ENCODE data around the gene CRTC1.

Gene CRTC1

GRCh38 chr19:18792661-18793060, 109.2 kb downstream of the CRTC1 start:
- Histone ChIP-seq H3K9me3 (ENCODE audit: insufficient read depth, low read depth, low read length) (no peaks in the 10 kb centered on the region), H3K27ac (ENCODE audit: low read depth, low read length) (no peak overlapping the region), H3K4me3 (ENCODE audit: low read length) (no peak overlapping the region), H3K27me3 (ENCODE audit: insufficient read depth, low read length) (peaks cover 99% of the 10 kb centered on the region), H3K36me3 (ENCODE audit: insufficient read depth, low read length) (no peaks in the 10 kb centered on the region), H3K9ac (ENCODE audit: low read depth, low read length) (no peak overlapping the region), H3K4me1 (ENCODE audit: insufficient read depth, low read length) (no peaks in the 10 kb centered on the region)
- 73% methylated on average over 3 of the region's 3 CpGs for WGBS

- WGBS: 83% methylated on average over 13 of the region's 13 CpGs
- H3K36me3 ChIP-seq (ENCODE audit: insufficient read depth, low read length): no peaks in the 10 kb centered on the region
- no peak overlapping the region for H3K9ac ChIP-seq (ENCODE audit: low read depth, low read length)
- H3K27me3 ChIP-seq (ENCODE audit: insufficient read depth, low read length): peaks cover 98% of the 10 kb centered on the region
- no peaks in the 10 kb centered on the region for H3K9me3 ChIP-seq (ENCODE audit: insufficient read depth, low read depth, low read length)
- H3K4me1 ChIP-seq (ENCODE audit: insufficient read depth, low read length): no peaks in the 10 kb centered on the region
- H3K27ac ChIP-seq (ENCODE audit: low read depth, low read length): no peak overlapping the region
- H3K4me3 ChIP-seq (ENCODE audit: low read length): no peak overlapping the region
Measured at GRCh38 chr19:18793144-18794028, 109.9 kb downstream of the CRTC1 start.

GRCh38 chr19:18794029-18794313, 110.5 kb downstream of the CRTC1 start:
- Histone ChIP-seq H3K9ac (ENCODE audit: low read depth, low read length) (no peak overlapping the region), H3K4me3 (ENCODE audit: low read length) (no peak overlapping the region), H3K36me3 (ENCODE audit: insufficient read depth, low read length) (no peaks in the 10 kb centered on the region), H3K27ac (ENCODE audit: low read depth, low read length) (no peak overlapping the region), H3K4me1 (ENCODE audit: insufficient read depth, low read length) (no peaks in the 10 kb centered on the region), H3K27me3 (ENCODE audit: insufficient read depth, low read length) (peaks cover 96% of the 10 kb centered on the region), H3K9me3 (ENCODE audit: insufficient read depth, low read depth, low read length) (no peaks in the 10 kb centered on the region)
- WGBS: 74% methylated on average over 4 of the region's 5 CpGs

- peaks cover 95% of the 10 kb centered on the region for H3K27me3 ChIP-seq (ENCODE audit: insufficient read depth, low read length)
- no peaks in the 10 kb centered on the region for H3K36me3 ChIP-seq (ENCODE audit: insufficient read depth, low read length)
- H3K4me1 ChIP-seq (ENCODE audit: insufficient read depth, low read length): no peaks in the 10 kb centered on the region
- H3K4me3 ChIP-seq (ENCODE audit: low read length): no peak overlapping the region
- no peak overlapping the region for H3K9ac ChIP-seq (ENCODE audit: low read depth, low read length)
- no peaks in the 10 kb centered on the region for H3K9me3 ChIP-seq (ENCODE audit: insufficient read depth, low read depth, low read length)
- 94% methylated on average over 6 of the region's 6 CpGs for WGBS
- no peak overlapping the region for H3K27ac ChIP-seq (ENCODE audit: low read depth, low read length)
Measured at GRCh38 chr19:18794692-18795091, 111.2 kb downstream of the CRTC1 start.

- Histone ChIP-seq H3K36me3 (ENCODE audit: insufficient read depth, low read length) (no peaks in the 10 kb centered on the region), H3K27ac (ENCODE audit: low read depth, low read length) (no peak overlapping the region), H3K27me3 (ENCODE audit: insufficient read depth, low read length) (peaks cover 95% of the 10 kb centered on the region), H3K4me1 (ENCODE audit: insufficient read depth, low read length) (no peaks in the 10 kb centered on the region), H3K9ac (ENCODE audit: low read depth, low read length) (no peak overlapping the region), H3K9me3 (ENCODE audit: insufficient read depth, low read depth, low read length) (no peaks in the 10 kb centered on the region), H3K4me3 (ENCODE audit: low read length) (no peak overlapping the region)
- 19% methylated on average over 21 of the region's 21 CpGs for whole genome bisulfite sequencing
Measured at GRCh38 chr19:18795540-18795939, 112.1 kb downstream of the CRTC1 start.

- Histone ChIP-seq H3K9ac (ENCODE audit: low read depth, low read length) (no peak overlapping the region), H3K27me3 (ENCODE audit: insufficient read depth, low read length) (peaks cover 95% of the 10 kb centered on the region), H3K4me3 (ENCODE audit: low read length) (no peak overlapping the region), H3K27ac (ENCODE audit: low read depth, low read length) (no peak overlapping the region), H3K9me3 (ENCODE audit: insufficient read depth, low read depth, low read length) (no peaks in the 10 kb centered on the region), H3K36me3 (ENCODE audit: insufficient read depth, low read length) (no peaks in the 10 kb centered on the region), H3K4me1 (ENCODE audit: insufficient read depth, low read length) (no peaks in the 10 kb centered on the region)
- WGBS: 100% methylated on average over 1 of the region's 2 CpGs
Measured at GRCh38 chr19:18796239-18796638, 112.8 kb downstream of the CRTC1 start.

GRCh38 chr19:18798384-18799352, 115.2 kb downstream of the CRTC1 start:
- H3K9me3 ChIP-seq (ENCODE audit: insufficient read depth, low read depth, low read length): no peaks in the 10 kb centered on the region
- H3K36me3 ChIP-seq (ENCODE audit: insufficient read depth, low read length): no peaks in the 10 kb centered on the region
- WGBS: 52% methylated on average over 22 of the region's 22 CpGs
- no peaks in the 10 kb centered on the region for H3K4me1 ChIP-seq (ENCODE audit: insufficient read depth, low read length)
- H3K27me3 ChIP-seq (ENCODE audit: insufficient read depth, low read length): peaks cover 72% of the 10 kb centered on the region
- H3K9ac ChIP-seq (ENCODE audit: low read depth, low read length): no peak overlapping the region
- no peak overlapping the region for H3K27ac ChIP-seq (ENCODE audit: low read depth, low read length)
- no peak overlapping the region for H3K4me3 ChIP-seq (ENCODE audit: low read length)

- Histone ChIP-seq H3K27me3 (ENCODE audit: insufficient read depth, low read length) (peaks cover 65% of the 10 kb centered on the region), H3K36me3 (ENCODE audit: insufficient read depth, low read length) (no peaks in the 10 kb centered on the region), H3K27ac (ENCODE audit: low read depth, low read length) (no peak overlapping the region), H3K4me1 (ENCODE audit: insufficient read depth, low read length) (no peaks in the 10 kb centered on the region), H3K4me3 (ENCODE audit: low read length) (no peak overlapping the region), H3K9ac (ENCODE audit: low read depth, low read length) (no peak overlapping the region), H3K9me3 (ENCODE audit: insufficient read depth, low read depth, low read length) (no peaks in the 10 kb centered on the region)
Measured at GRCh38 chr19:18799389-18799970, 116.0 kb downstream of the CRTC1 start.

GRCh38 chr19:18800079-18800478, 116.6 kb downstream of the CRTC1 start:
- H3K27me3 ChIP-seq (ENCODE audit: insufficient read depth, low read length): peaks cover 59% of the 10 kb centered on the region
- H3K4me1 ChIP-seq (ENCODE audit: insufficient read depth, low read length): no peaks in the 10 kb centered on the region
- H3K27ac ChIP-seq (ENCODE audit: low read depth, low read length): no peak overlapping the region

GRCh38 chr19:18800636-18801035, 117.2 kb downstream of the CRTC1 start:
- no peaks in the 10 kb centered on the region for H3K4me1 ChIP-seq (ENCODE audit: insufficient read depth, low read length)
- no peaks in the 10 kb centered on the region for H3K36me3 ChIP-seq (ENCODE audit: insufficient read depth, low read length)
- no peak overlapping the region for H3K27ac ChIP-seq (ENCODE audit: low read depth, low read length)
- no peak overlapping the region for H3K4me3 ChIP-seq (ENCODE audit: low read length)
- 80% methylated on average over 10 of the region's 10 CpGs for whole genome bisulfite sequencing
- H3K9me3 ChIP-seq (ENCODE audit: insufficient read depth, low read depth, low read length): no peaks in the 10 kb centered on the region
- peaks cover 53% of the 10 kb centered on the region for H3K27me3 ChIP-seq (ENCODE audit: insufficient read depth, low read length)
- H3K9ac ChIP-seq (ENCODE audit: low read depth, low read length): no peak overlapping the region

More at GRCh38 chr19:18800079-18800478, 116.6 kb downstream of the CRTC1 start:
- H3K36me3 ChIP-seq (ENCODE audit: insufficient read depth, low read length): no peaks in the 10 kb centered on the region
- H3K9ac ChIP-seq (ENCODE audit: low read depth, low read length): no peak overlapping the region
- H3K4me3 ChIP-seq (ENCODE audit: low read length): no peak overlapping the region
- no peaks in the 10 kb centered on the region for H3K9me3 ChIP-seq (ENCODE audit: insufficient read depth, low read depth, low read length)

- no peak overlapping the region for H3K9ac ChIP-seq (ENCODE audit: low read depth, low read length)
- H3K36me3 ChIP-seq (ENCODE audit: insufficient read depth, low read length): no peaks in the 10 kb centered on the region
- no peak overlapping the region for H3K27ac ChIP-seq (ENCODE audit: low read depth, low read length)
- 47% methylated on average over 11 of the region's 11 CpGs for WGBS
- no peak overlapping the region for H3K4me3 ChIP-seq (ENCODE audit: low read length)
- H3K4me1 ChIP-seq (ENCODE audit: insufficient read depth, low read length): no peaks in the 10 kb centered on the region
- H3K27me3 ChIP-seq (ENCODE audit: insufficient read depth, low read length): peaks cover 36% of the 10 kb centered on the region
- H3K9me3 ChIP-seq (ENCODE audit: insufficient read depth, low read depth, low read length): no peaks in the 10 kb centered on the region
Measured at GRCh38 chr19:18802354-18802753, 118.9 kb downstream of the CRTC1 start.
